Dendritic cell treated with granulocyte-macrophage colony-stimulating factor and Interleukin-4, amounts not matched to agents 40 ng/mL and 50 ng/mL, for 4 days (primary cell): Measurements from ENCODE around the gene SLC35A3.
A peak's percentile ranks its signal among the peaks of the same experiment; 100 is the strongest.
"Not testable (repeated sequence)": the region's sequence is repeated elsewhere in the genome, so short reads cannot be mapped to it uniquely, and the experiment has no call there.

Experiments used
- H3K27ac Mint-ChIP-seq: one replicate; pipeline ENCODE4 v1.8.0; 2022; ENCODE audit warnings: mild to moderate bottlenecking, mixed read lengths
- H3K27me3 Mint-ChIP-seq: one replicate; pipeline ENCODE4 v1.8.0; 2022; ENCODE audit warnings: mild to moderate bottlenecking, mixed read lengths
- H3K36me3 Mint-ChIP-seq: one replicate; pipeline ENCODE4 v1.8.0; 2022; ENCODE audit warnings: low read depth, mixed read lengths
- H3K4me1 Mint-ChIP-seq: one replicate; pipeline ENCODE4 v1.8.0; 2022; ENCODE audit warnings: low read depth, mixed read lengths
- H3K4me3 Mint-ChIP-seq: one replicate; pipeline ENCODE4 v1.8.0; 2022; ENCODE audit warnings: mild to moderate bottlenecking, moderate library complexity, mixed read lengths
- H3K9me3 Mint-ChIP-seq: one replicate; pipeline ENCODE4 v1.8.0; 2022; ENCODE audit warnings: mixed read lengths
- intact Hi-C: fragments of 100-400 bp; cut with micrococcal nuclease; formaldehyde crosslinking; loops from one replicate; pipeline ENCODE4 v1.15.0; 2022

Gene SLC35A3

GRCh38 chr1:100028765-100029164 is 59.0 kb downstream of the SLC35A3 start:
- peaks cover 10% of the 10 kb centered on the region for H3K36me3 Mint-ChIP-seq
- H3K27ac Mint-ChIP-seq = no peak overlapping the region
- H3K4me3 Mint-ChIP-seq = no peak overlapping the region
- H3K27me3 Mint-ChIP-seq = no peaks in the 10 kb centered on the region
- no peaks in the 10 kb centered on the region for H3K9me3 Mint-ChIP-seq
- intact Hi-C loops = no loop called here
- H3K4me1 Mint-ChIP-seq = no peaks in the 10 kb centered on the region

DNA sequence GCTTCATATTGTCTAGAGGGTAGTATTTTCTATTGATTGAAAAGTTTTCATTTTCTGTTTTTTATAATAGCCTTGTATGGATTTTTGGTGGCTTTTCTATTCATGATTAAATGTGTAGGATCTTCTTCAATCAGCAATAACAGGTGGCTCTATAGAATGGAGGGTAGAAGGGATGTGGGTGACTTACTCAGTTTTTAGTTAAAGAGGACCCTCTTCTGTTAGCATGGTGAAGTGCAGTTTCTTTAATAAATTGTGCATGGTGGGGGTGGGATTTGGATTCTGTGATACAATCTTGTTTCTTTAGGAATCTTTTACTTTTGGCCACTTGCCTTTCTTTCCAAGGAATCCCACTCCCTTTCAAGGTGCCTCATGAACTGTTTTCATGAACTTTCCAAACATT is 64.7 kb downstream of the SLC35A3 start:
- H3K27me3 Mint-ChIP-seq = no peaks in the 10 kb centered on the region
- no peak overlapping the region for H3K4me3 Mint-ChIP-seq
- no peaks in the 10 kb centered on the region for H3K9me3 Mint-ChIP-seq
- H3K4me1 Mint-ChIP-seq = peaks cover 16% of the 10 kb centered on the region
- no peak overlapping the region for H3K27ac Mint-ChIP-seq
- peaks cover 15% of the 10 kb centered on the region for H3K36me3 Mint-ChIP-seq
- intact Hi-C loops = loop anchor here (2.0 to 10.0 kb wide), 2 partner anchors 226 to 860 kb away; partner anchors contain the start of genes EXTL2 and SLC30A7

GRCh38 chr1:100035214-100035613 is 65.4 kb downstream of the SLC35A3 start:
- H3K36me3 Mint-ChIP-seq = peaks cover 15% of the 10 kb centered on the region
- no peak overlapping the region for H3K27ac Mint-ChIP-seq
- no peaks in the 10 kb centered on the region for H3K27me3 Mint-ChIP-seq
- intact Hi-C loops = loop anchor here (2.0 to 10.0 kb wide), 2 partner anchors 226 to 860 kb away; partner anchors contain the start of genes EXTL2 and SLC30A7
- no peaks in the 10 kb centered on the region for H3K9me3 Mint-ChIP-seq
- H3K4me1 Mint-ChIP-seq = peaks cover 17% of the 10 kb centered on the region
- H3K4me3 Mint-ChIP-seq = no peak overlapping the region

DNA sequence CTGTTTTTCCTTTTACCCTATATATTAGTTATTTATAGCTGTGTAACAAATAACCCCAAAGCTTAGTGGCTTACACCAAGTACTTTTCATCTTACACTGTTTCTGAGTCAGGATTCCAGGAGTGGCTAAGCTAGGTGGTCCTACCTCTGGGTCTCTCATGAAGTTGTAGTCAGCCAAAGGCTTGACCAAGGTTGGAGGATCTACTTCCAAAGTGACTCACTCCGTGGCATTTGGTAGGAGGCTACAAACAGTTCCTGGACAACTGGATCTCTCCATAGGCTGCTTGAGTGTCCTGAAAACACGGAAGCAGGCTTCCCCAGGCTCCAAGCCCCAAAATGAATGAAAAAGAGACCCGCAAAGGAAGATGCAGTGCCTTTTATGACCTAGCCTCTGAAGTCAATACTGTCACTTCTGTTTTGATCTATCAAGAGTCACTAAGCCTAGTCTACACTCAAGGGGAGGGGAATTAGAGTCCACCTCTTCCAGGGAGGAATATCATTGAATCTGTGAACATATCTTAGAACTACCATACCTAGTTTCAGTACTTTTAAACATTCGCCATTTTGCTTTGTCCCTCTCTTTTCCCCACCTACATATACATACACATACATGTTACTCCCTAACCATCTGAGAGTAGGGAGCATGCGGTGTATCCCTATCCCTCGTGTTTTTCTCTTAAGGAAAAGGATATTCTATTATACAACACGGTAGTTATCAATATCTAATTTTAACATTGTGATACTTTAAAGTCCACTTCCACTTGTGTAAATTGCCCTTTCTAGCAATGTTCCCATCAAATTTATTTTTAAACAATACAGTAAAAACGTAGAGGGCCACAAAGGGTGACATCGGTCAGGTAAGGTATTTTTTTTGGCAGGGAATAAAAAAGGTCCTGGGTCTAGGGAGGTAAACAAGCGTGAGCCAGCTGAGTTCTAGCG is 67.2 kb downstream of the SLC35A3 start:
- no peaks in the 10 kb centered on the region for H3K9me3 Mint-ChIP-seq
- peak overlapping the region; percentile 84 for H3K4me3 Mint-ChIP-seq
- peaks cover 15% of the 10 kb centered on the region for H3K36me3 Mint-ChIP-seq
- intact Hi-C loops = loop anchor here (2.0 to 10.0 kb wide), 2 partner anchors 66 to 858 kb away; partner anchors contain the start of genes EXTL2 and SLC30A7
- H3K4me1 Mint-ChIP-seq = peaks cover 25% of the 10 kb centered on the region
- H3K27me3 Mint-ChIP-seq = no peaks in the 10 kb centered on the region
- H3K27ac Mint-ChIP-seq = peak overlapping the region; percentile 90

DNA sequence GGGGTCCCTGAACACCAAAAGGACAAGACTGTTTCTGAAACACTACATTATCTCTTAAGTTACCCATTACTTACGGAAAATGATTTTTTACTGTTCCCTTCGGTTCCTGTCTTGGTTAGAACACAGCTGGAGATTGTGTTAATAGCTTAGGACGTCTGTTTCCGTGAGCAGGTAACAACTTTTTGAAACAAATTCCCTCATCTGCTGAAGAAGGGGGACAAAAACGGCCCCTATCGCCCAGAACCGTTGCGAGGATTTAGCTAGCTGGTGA is 67.8 kb downstream of the SLC35A3 start:
- Mint-ChIP-seq H3K27me3 (no peaks in the 10 kb centered on the region), H3K4me1 (peaks cover 31% of the 10 kb centered on the region), H3K36me3 (peaks cover 15% of the 10 kb centered on the region), H3K27ac (peak overlapping the region; percentile 90), H3K4me3 (peak overlapping the region; percentile 84), H3K9me3 (no peaks in the 10 kb centered on the region)
- intact Hi-C loops = loop anchor here (2.0 to 10.0 kb wide), 2 partner anchors 67 to 857 kb away; partner anchors contain the start of genes EXTL2 and SLC30A7

DNA sequence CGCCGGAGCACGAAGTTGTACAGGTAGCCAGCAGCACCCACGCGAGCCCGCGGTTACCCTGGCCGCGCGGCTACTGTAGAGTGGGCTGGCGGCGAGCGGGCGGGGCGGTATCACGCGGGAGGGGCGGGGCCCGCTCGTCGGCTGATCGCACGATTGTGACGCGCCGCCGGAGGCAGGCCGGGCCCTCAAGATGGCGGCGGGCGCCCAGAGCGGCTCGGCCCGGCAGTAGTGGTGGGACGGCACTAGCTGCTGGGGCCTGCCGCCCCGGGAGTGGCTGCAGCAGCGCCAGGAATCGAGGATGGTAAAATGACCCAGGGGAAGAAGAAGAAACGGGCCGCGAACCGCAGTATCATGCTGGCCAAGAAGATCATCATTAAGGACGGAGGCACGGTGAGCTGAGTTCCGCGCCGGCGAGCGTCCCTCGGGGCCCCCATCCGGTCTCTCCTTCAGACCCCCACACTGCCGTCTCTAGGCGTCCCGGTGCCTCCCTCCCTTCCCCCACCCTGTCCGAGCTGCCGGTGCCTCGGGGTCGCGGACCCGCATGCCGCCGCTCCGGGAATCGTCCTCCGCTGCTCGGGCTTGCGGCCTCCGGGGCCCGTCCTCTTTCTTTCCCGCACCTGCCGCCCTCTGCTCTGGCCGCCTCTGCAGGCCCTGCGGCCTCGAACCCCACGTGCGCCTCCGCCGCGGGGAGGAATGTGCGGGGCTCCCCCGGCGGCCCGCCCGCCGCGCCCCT is 68.3 kb downstream of the SLC35A3 start:
- Mint-ChIP-seq H3K9me3 (no peaks in the 10 kb centered on the region), H3K4me3 (peak overlapping the region; percentile 84), H3K27me3 (no peaks in the 10 kb centered on the region), H3K36me3 (peaks cover 15% of the 10 kb centered on the region), H3K27ac (peak overlapping the region; percentile 90), H3K4me1 (peaks cover 36% of the 10 kb centered on the region)
- intact Hi-C loops = loop anchor here (1.0 to 10.0 kb wide), 4 partner anchors 9 to 857 kb away; partner anchors contain the start of genes EXTL2, SASS6, SLC30A7 and TRMT13

GRCh38 chr1:100038660-100039287 is 69.0 kb downstream of the SLC35A3 start:
- intact Hi-C loops = loop anchor here (1.0 to 10.0 kb wide), 3 partner anchors 9 to 856 kb away; partner anchors contain the start of genes EXTL2, SASS6, SLC30A7 and TRMT13
- H3K4me1 Mint-ChIP-seq = peaks cover 36% of the 10 kb centered on the region
- H3K9me3 Mint-ChIP-seq = peaks cover 3% of the 10 kb centered on the region
- no peaks in the 10 kb centered on the region for H3K27me3 Mint-ChIP-seq
- peaks cover 20% of the 10 kb centered on the region for H3K36me3 Mint-ChIP-seq
- H3K4me3 Mint-ChIP-seq = peak overlapping the region; percentile 84
- peak overlapping the region; percentile 90 for H3K27ac Mint-ChIP-seq

DNA sequence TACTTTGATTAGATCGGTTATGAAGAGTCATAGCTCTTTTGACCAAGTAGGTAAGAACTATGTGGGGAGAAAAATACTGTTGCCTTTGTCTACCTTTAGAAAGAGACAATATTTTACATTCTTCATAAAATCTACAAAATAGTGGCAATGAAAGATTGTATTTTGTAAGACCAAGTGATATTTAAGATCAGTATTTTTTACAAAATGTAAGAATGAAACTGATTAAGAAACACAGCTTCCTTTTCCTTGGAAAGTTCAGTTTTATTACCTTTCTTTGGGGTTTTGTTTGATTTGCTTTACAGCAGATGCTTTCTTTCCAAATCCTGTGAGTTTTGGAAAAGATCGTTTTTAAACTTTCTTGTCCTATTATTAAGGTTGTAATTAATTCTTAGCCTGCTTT is 69.8 kb downstream of the SLC35A3 start:
- Mint-ChIP-seq H3K9me3 (peaks cover 5% of the 10 kb centered on the region), H3K4me1 (peaks cover 43% of the 10 kb centered on the region), H3K27ac (no peak overlapping the region), H3K36me3 (peaks cover 28% of the 10 kb centered on the region), H3K4me3 (peak overlapping the region; percentile 84), H3K27me3 (no peaks in the 10 kb centered on the region)
- intact Hi-C loops = loop anchor here (2.0 to 10.0 kb wide), 2 partner anchors 93 to 855 kb away; partner anchors contain the start of genes EXTL2, SASS6, SLC30A7 and TRMT13

- peaks cover 66% of the 10 kb centered on the region for H3K4me1 Mint-ChIP-seq
- peak overlapping the region; percentile 61 for H3K27ac Mint-ChIP-seq
- no peak overlapping the region for H3K4me3 Mint-ChIP-seq
- peaks cover 28% of the 10 kb centered on the region for H3K36me3 Mint-ChIP-seq
- peaks cover 5% of the 10 kb centered on the region for H3K9me3 Mint-ChIP-seq
- intact Hi-C loops = no loop called here
- no peaks in the 10 kb centered on the region for H3K27me3 Mint-ChIP-seq
Measured at GRCh38 chr1:100045206-100045605, 75.4 kb downstream of the SLC35A3 start.

DNA sequence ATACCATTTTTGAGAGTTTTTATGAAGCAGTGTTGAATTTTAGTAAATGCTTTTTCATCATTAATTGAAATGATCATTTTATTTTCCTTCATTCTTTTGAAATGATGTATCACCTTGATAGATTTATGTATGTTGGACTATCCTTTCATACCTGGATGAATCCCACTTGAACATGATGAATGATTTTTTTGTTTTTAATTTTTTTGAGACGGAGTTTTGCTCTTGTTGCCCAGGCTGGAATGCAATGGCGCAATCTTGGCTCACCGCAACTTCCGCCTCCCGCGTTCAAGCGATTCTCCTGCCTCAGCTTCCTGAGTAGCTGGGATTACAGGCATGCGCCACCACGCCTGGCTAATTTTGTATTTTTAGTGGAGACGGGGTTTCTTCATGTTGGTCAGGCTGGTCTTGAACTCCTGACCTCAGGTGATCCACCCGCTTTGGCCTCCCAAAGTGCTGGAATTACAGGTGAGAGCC is 77.5 kb downstream of the SLC35A3 start:
- peak overlapping the region; percentile 77 for H3K27ac Mint-ChIP-seq
- H3K9me3 Mint-ChIP-seq, H3K27me3 Mint-ChIP-seq: not testable (repeated sequence)
- H3K4me3 Mint-ChIP-seq = peak overlapping the region; percentile 51
- intact Hi-C loops = loop anchor here (1.0 kb wide), 1 partner anchor 9 kb away; a partner anchor contains a TSS
- H3K36me3 Mint-ChIP-seq = peaks cover 38% of the 10 kb centered on the region
- peaks cover 56% of the 10 kb centered on the region for H3K4me1 Mint-ChIP-seq

DNA sequence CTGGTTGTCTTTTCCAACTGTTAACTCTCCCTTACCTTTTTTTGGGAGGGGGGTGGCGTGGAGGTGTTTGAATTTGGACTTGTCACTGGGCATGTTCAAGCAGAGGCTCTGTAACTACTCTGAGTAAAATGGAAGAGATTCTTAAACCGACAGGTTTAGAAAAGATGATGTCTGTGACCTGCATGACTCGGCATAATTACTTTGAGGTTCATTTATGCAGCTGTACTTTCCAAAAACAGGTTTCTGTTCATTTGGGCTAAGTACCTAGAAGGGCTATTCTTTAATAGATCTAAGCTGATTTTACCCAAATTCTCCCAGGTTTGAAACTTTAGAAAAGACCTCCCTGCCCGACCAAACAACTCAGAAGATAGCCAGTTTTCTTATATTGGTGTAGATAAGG is 80.3 kb downstream of the SLC35A3 start:
- intact Hi-C loops = no loop called here
- Mint-ChIP-seq H3K9me3 (no peaks in the 10 kb centered on the region), H3K36me3 (peaks cover 36% of the 10 kb centered on the region), H3K27me3 (no peaks in the 10 kb centered on the region), H3K27ac (no peak overlapping the region), H3K4me1 (peaks cover 35% of the 10 kb centered on the region), H3K4me3 (no peak overlapping the region)

GRCh38 chr1:100051401-100051800 is 81.6 kb downstream of the SLC35A3 start:
- intact Hi-C loops = no loop called here
- peaks cover 48% of the 10 kb centered on the region for H3K36me3 Mint-ChIP-seq
- no peaks in the 10 kb centered on the region for H3K9me3 Mint-ChIP-seq
- H3K4me1 Mint-ChIP-seq = peaks cover 26% of the 10 kb centered on the region
- no peak overlapping the region for H3K4me3 Mint-ChIP-seq
- H3K27me3 Mint-ChIP-seq = no peaks in the 10 kb centered on the region
- no peak overlapping the region for H3K27ac Mint-ChIP-seq

DNA sequence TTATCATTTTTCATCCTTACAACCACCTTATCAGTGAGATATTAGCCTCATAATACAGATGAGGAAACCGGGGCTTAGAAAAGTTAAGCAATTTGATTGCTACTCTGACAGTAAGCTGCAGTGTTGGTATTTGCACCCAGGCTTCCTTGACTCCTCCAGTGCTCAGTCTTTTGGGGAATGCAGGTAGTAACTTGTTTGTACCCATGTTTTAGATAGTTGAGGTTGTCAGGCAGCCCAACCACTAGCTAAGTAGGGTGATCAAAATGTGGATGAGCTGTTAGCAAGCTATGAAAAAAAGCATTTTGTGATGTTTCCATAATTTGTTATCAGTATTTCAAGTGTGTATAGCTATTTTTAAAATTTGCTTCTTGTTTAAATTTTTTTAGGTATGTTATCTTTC is 82.1 kb downstream of the SLC35A3 start:
- intact Hi-C loops = no loop called here
- H3K27ac Mint-ChIP-seq = no peak overlapping the region

More for the DNA sequence above, 82.1 kb downstream of the SLC35A3 start:
- Mint-ChIP-seq H3K27me3 (no peaks in the 10 kb centered on the region), H3K9me3 (no peaks in the 10 kb centered on the region), H3K36me3 (peaks cover 52% of the 10 kb centered on the region), H3K4me3 (no peak overlapping the region), H3K4me1 (peaks cover 21% of the 10 kb centered on the region)
